Activated CD8-positive, alpha-beta memory T cell treated with anti-CD3 and anti-CD28 coated beads for 48 hours (primary cell): ENCODE measurements around the gene ANKRD39.

Experiments
- DNase-seq, 3 experiments: peaks; one replicate each; pipeline ENCODE4 v3.0.0-alpha.2; 2020; ENCODE audit warnings: low read depth in 2 of 3, low spot score in 2 of 3

Gene ANKRD39

DNA sequence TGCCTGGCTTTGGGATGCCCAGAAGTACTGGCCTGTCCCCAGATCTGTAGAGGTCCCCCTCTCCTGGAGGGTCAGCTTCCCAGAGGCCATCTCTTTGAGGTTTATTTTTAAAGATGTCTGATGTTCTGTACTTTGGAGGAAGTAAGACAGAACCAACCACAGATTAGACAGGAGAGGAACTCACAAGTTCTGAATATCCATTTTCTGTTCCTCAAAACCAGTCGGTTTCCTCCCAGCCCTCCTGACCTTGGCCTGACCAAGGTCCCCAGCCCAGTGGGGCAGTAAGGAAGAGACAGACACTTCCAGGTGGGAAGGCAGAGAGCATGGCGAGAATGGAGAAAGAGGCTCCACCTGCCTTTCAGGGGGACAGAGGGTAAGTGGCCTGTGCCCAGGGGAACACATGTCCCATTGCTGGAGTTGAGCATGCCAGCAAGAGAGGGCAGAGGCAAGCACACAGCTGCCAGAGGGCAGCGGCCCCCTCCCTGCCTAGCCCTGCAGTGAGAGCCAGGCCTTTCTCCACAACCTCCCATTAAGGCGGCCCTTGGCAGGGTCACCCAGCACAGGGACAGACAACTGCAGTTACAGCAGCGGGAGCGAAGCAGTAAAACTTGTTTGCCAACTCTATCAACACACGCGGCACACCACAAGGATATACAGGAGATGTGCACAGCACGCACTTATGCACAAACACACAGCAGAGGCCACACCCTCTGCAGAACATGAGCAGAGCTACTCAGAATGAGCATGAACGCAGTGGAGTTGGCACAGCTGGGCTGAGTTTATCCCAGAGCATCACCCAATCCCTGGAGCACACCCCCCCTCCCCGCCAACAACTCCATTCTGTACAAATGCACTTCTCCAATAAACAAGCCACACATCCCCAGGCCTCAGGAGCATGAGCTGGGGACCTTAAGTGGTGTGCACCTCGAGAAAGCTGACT is 30.5 kb upstream of the ANKRD39 start:
- no peak for DNase-seq

DNA sequence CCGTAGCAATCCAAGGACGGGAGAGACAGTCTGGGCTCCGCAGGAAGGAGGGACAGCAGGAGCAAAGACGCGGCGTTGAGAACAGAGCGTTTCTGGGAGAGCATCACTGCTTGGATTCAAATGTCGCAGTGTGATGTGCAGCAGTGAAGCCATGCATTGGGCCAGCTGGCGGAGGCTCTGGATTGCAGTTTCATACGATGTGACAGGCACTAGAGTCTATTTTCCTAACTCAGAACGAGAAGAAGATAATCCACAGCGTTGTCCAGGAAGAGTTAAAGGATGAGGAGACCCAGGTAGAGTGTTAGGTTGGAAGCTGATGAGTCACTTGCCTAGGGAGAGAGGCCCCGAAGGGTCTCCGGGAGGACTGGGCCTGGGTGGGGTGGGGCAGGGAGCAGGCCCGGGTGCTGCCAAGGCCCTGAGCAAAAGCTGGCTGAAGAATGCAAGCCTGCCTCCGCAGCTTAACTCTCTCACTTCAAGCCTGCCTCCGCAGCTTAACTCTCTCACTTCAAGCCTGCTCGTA is 29.7 kb upstream of the ANKRD39 start:
- no peak for DNase-seq

DNA sequence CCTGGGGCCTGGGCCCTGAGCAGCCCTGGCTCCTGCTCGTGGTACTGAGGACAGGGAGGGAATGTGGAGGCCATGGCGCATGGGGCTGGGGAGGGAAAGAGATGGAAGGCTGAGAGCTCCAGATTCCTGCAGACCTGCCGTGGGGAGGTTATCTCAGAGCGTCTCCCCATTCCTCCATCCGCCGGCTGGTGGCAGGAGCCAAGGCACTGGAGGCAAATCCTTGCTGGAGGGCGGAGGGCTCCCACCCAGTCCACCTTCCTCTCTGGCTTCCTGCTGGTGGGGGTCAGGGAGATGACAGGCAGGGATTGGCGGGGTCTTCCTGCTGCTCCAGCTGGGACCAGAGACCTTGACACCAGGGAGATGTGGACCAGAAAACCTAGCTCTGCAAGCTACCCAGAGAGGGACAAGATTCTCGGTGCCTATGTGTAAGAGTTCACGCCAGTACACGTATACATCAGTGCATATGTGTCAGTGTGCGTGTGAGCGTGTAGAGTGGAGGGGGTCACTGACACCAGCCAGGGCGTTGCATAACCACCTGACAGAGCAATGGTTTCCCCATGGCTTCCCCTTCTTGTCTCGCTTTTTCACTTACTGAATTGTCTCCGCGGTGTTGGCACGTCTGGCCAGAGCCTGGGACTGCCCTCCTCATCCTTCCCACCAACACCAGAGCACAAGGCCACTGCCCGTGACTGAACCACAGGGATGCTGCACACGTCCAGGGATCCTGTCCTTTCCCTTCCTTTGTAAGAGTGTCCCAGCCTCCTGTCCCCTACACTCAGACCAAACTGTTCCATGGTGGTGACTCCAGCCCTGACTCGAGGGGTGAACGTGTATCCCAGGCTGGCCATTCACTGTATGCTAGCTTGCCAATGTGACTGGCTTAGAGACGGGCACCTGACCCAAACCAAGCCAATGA is 27.9 kb upstream of the ANKRD39 start:
- DNase-seq = no peak

DNA sequence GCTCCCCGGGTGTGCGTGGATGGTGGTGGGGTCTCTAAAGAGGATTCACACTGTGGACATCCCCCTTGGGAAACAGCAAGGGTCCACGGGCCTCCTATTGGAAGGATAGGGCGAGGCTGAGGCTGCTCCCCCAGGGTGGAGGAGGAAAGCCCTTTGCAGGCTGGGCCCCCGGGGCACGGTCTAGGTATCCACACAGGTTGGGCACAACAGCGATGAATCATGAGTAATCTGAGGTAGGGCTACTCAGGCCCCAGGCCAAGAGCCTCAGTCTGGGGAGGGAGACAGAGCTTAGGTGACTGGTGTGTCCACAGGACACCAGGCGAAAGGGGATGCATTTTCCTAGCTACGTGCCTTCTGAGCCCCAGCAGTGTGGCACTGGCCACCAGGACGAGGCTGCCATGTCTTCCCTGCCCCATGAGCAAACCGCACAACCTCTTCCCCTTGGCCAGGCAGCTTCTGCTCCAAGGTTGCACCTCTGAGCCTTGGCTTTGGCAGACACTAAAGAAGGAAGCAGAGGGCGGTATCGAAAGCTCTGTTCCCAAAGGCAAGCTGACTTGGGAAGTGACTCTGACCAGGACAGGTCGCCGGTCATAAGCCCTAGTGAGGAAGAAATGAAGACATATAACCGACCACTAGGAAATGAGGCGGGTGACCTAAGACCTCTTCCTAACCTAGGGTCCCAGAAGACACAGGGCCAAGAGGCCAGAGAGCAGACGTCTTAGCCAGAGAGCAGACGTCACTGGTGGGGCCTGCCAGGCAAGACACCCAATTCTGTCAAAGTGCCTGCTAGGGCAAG is 26.7 kb upstream of the ANKRD39 start:
- no peak for DNase-seq

DNA sequence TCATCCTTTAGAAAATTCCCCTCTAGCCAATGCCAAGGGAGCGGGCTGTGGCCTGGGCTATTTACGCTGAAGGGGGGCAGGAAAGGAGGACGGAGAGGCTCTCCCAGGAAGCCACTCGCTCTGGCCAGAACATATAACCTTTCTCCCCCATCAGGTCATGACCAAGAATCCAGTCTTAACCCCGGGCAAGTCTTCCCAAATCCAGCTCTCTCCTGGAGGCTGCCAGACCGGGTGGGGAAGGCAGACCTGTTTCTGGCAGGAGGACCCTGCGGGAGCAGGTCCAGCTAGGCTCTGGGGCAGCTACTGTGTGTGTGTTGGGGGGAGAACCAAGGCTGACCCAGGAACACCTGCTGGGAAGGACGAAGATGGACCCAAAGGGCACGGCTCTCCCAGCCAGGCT is 25.5 kb upstream of the ANKRD39 start:
- DNase-seq = no peak

DNA sequence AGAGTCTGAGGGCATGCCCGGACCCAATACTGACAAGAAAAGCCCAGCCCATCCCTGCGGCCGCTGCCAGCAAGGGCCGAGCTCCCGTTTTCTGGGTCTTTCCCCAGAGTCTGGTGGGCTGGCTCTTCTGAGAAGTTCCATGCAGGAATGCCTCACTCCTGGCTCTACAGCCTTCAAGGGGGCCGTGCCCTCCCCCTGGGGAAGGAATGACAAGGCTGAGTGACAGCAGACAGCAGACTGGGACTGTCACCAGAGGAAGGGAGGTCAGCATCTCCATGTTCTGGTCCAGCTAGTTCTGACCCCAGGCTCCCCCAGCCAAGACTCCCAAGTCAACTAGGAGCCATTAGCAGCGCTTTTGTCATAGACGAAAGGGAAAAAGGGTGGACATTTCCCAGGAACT is 25.1 kb upstream of the ANKRD39 start:
- no peak for DNase-seq

DNA sequence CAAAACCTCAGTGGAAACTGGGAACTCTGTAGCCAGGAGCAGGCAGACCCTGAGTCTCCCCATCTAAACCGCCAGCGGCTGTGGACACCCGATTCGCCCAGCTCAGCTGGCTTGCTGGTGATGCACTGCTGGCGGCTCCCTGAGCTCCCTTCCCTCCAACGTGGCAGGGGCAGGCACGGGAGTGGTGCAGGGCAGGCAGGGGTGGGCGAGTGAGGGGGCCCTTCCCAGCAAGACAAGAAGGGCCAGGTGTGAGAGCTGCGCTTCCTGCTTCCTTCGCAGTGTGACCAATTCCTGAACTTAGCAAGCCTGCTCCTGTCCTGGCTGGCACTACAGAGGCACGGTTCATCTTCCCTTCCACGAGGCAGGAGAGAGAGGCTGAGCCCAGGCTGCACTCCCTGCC is 24.4 kb upstream of the ANKRD39 start:
- DNase-seq = no peak

DNA sequence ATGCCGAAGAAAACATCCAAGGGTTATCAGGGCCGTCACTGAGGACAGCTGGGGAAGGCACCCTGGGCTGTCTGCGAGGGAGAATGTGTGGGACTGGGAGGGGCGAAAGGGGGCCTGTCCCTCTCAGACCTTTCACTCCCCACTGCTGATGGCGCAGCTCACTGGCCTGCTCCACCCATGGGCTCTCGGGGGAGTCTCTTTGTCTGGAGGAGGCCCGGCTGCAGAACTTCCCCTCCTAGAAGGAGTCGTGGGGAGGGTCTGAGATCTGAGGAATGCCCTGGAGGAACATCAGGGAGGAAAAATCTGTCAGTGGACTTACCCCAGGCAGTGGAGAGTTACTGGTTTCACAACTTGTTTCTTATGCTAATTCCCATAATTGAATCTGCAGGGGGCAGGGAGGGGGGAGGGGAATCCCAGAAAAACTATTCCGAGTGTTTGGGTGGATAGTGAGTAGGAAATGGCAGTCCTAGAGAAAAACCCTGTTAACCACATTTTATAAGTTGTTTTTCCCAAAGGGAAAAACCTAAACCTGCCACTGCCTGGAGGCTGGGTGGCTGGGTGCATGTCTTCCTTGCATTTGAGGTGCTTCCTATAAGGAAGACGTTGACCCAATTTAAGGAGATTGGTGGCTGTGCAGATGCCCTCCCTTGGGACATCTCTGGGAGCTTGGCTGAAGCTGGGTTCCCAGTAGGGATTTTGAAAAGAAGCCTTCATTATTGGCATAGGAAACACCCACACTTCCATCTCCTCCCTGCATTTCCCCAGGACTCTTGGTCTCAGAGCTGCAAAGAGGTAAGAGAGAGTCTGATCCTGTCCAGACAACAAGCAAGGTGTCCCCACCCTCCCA is 23.8 kb upstream of the ANKRD39 start:
- DNase-seq = no peak

DNA sequence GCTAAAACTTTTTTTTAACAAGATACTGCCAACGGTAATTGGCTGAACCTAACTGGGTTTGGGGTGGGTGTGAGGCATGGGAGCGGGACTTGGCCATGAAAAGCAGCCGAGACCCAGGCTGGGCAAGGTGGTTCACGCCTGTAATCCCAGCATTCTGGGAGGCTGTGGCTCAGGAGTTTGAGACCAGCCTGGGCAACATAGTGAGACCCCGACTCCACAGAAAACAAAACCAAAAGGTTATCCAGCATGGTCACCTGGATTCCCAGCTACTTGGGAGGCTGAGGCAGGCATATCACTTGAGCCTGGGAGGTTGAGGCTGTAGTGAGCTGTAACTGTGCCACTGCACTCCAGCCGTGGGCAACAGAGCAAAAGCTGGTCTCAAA is 23.1 kb upstream of the ANKRD39 start:
- DNase-seq = no peak

DNA sequence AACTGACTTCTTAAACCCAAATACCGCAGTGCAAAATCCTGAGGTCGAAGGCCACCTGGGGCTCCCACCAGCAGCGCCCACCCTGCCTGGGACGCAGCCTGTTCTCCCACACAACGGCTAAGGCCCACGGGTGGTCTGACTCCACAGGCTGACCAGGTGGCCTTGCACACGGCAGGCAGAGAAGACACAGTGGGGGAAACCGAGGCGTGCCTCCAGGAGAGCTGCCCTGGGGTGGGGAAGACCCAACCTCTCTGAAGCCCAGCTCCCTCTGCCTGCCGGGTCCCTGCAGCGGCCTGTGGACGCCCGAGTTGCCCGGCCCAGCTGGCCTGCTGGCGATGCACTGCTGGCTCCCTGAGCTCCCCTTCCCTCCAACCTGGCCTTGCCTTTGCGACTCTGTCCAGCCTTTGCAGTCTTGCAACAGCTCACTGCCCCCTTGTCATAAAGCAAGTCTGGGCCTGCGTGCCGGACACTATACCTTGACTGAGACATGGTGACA is 21.8 kb upstream of the ANKRD39 start:
- no peak for DNase-seq

DNA sequence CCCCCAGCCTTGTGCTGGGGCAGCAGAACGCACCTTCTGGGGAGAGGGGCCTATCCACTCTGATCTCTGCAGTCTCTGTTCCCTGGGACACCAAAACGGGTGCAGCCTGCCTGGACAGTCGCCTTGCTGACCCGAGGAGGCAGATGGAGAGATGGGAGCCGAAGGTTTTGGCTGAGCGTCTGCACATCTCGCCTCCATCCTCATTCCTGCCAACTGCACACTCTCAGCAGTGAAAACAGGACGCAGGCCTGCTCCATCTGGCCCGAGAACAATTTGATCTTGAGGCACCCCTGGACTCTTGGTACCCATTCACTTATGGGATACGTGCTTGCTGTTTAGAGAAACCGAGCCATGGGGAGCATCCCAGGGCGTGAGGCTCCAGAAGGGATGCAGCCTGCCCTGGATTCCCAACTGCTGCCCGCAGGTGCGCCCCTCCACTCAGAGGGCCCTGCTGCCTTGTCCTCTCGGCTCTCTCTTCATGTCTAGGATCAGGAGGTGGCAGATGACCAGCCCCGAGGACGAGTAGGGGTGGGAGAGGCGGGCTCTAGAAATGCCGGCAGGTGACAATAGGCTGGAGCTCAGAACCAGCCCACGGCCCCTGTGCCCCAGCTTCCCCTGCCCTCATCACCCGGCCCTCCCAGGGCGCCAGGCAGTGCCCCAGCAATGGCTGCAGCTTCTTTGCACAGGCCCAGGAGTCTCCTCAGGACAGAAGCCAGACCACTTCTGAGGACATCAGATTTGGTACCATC is 21.2 kb upstream of the ANKRD39 start:
- DNase-seq = no peak

DNA sequence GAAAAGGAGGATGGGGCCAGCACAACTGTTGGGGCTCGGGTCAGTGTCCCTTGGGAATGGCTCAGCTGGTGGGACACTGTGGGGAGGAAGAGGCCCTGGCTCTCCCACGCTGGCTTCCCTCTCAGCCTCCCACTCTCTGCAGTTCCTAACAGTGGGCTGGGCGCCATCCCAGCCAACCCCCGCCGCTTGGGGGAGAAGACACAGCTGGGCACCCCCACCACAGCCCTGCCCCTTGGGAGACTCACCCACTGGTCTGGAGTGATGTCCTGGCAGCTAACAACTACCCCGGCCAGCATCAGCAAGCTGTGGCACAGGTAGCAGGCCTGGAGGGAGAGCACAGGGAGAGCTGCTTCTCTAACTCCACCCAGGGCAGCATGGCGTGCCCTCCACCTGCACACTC is 20.4 kb upstream of the ANKRD39 start:
- no peak for DNase-seq

DNA sequence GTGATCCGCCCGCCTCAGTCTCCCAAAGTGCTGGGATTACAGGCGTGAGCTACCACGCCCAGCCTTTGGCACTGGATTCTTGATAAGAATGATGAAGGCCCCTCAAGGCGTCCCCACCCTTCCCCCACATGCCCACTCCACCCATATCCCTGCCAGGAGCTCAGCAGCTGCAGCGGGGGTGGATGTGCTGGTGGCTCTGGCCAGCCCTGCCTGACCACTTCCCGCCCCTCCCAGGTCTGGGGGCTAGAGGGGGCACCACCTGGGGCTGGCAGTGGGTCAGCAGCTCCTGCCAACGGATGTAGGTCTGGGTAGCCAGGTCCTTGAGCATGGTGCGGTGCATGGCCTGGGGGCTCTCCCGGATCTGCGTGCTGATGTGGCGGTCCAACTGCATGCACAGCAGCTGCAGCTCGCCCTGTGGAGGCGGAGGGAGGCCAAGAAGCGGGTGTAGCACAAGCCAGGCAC is 19.8 kb upstream of the ANKRD39 start:
- DNase-seq = no peak

DNA sequence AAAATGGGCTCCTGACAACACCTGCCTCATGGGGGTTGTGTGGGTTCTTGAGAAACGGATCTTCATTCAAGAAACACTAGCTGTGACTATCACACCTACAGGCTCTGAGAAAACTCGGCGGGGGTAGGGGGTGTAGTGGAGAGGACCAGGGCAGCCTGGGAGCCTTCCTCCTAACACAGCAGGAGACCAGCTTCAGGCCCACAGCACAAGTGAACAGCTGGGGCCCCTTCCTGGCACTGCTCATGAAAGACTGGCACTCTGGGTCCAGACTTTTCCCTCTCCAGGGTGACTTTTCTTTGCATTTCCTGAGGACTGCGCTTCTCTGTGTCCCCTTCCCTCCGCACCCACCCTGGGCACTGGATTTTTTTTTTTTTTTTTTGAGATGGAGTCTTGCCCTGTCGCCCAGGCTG is 19.2 kb upstream of the ANKRD39 start:
- DNase-seq = no peak

DNA sequence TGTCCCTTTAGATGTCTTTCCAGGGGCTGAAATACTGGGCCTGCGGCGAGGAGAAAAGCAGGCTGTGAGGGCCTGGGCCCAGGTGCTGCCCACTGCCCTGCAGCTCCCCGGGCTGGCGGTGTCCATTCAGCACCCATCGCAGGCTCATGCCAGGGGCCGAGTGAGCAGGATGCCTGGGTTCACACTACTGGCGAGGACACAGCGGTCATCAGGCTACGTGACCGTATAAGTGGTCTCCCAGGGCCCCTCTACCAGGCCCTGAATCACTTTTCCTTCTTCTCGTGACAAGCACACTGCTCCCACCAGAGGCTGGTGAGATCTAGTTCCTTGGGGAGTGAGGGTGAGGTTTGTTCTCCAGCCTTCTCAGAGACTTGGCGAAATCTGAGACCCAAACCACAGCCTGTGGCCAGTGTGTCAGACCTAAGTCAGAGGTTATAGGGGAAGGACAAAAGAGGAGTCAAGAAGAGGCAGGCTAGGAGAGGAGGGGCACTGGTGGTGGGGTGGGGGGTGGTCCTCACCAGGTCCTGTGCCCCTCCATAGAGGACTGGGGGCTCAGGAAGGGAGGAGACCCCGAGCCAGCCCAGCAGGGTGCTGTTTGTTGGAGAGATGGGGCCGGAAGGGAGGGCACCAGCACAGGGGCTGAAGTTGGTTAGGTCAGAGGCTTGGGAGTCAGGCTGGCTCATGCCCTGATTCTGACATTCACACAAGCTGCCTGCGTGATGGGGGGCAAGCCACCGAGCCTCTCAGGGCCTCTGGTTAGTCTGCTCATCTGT is 18.6 kb upstream of the ANKRD39 start:
- DNase-seq = no peak

DNA sequence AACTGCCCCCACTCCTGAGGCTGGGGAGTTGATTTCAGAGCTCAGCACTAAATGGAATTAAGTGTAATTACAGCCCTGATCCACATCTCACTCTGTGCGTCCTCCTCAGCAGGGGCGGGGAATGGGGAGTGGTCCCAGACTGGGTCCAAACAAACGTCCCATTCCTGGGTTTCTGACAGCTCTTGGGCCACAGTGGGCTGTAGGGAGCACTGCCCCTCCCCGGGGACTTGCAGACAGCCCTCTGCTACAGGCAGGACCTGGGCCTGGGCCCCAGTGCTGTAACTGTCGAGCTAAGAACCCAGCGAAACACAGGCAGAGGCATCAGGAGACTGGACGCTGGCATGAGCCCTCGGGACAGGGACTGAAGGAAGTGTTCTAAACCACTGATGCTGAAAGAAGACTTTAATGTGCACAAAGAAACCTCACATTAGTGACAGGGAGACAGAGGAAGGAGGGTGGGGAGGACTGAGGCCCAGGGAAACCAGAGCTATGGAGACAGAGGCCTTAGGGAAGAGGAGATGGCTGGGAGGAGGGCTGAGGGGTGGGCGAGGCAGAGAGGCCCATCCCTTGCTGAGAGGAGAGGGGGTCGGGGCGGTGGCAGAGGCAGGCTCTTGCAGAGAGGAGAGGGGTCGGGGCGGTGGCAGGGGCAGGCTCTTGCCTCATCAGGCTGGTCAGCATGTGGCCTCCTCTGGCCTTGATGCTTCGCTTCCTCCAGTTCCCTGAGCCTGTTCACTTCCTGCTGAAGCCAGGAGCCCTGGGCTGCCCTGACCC is 17.9 kb upstream of the ANKRD39 start:
- DNase-seq = no peak

DNA sequence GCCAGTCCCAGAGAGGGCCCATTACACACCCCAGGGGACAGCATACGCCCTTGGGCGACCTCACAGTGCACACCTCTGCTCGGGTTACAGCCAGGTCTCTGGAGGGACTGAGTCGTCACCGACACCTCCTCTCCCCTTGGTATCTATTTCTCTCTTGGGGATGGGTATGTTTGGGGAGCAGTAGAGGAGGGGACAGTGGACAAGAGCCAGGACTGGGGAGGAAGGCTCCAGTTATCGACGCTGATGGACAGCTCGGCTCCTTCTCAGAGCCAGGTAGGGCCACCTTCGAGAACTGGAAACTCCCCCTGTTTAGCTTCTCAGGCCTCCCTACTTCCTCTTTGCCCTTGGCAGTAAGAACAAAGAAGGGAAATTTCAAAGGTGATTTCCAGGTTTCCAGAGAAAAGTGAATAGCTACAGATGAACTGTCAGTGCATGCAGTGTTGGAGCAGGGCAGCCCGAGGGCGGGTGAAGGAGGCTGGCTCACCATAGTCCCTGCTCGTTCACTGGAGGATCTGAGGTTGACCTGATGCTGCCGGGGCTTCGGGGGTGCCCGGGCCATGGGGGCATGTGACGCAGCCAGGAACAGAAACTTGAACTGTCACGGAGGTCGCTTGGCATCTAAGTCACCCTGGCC is 16.5 kb upstream of the ANKRD39 start:
- DNase-seq = no peak
